Neural progenitor cell (in vitro differentiated cells): ENCODE data around the gene MPC1L. TPM values are rescaled to one million over a fixed set of nuclear protein-coding genes. Genes with fewer than 3 reads are reported as not detected.
"Not testable (repeated sequence)": the region's sequence is repeated elsewhere in the genome, so short reads cannot be mapped to it uniquely, and the experiment has no call there.

Experiments used
- DNase-seq: peaks from one replicate; pipeline ENCODE4 v3.0.0-alpha.2; 2016; ENCODE audit warnings: low spot score
- H2AFZ ChIP-seq: fragments of 200-600 bp; sonication (generic); replicated peaks from 2 replicates; pipeline ENCODE4 v1.6.1; 2016; ENCODE audit warnings: antibody characterized with exemption
- H3F3A ChIP-seq: fragments of 200-600 bp; sonication (generic); 2 replicates; pipeline ENCODE4 v1.6.1; 2016; ENCODE audit warnings: antibody characterized with exemption, low read depth
- H3K27ac ChIP-seq: fragments of 200-600 bp; sonication (generic); 2 replicates; pipeline ENCODE4 v1.5.1; 2016; ENCODE audit warnings: mild to moderate bottlenecking
- H3K27me3 ChIP-seq: fragments of 200-600 bp; sonication (generic); 2 replicates; pipeline ENCODE4 v1.6.1; 2016; ENCODE audit warnings: mild to moderate bottlenecking, moderate library complexity
- H3K36me3 ChIP-seq: fragments of 200-600 bp; sonication (generic); 2 replicates; pipeline ENCODE4 v1.5.1; 2016
- H3K4me1 ChIP-seq: fragments of 200-600 bp; sonication (generic); 2 replicates; pipeline ENCODE4 v1.6.1; 2016; ENCODE audit warnings: mixed run types
- H3K4me2 ChIP-seq: fragments of 200-600 bp; sonication (generic); 2 replicates; pipeline ENCODE4 v1.6.1; 2016
- H3K4me3 ChIP-seq: fragments of 200-600 bp; sonication (generic); 2 replicates; pipeline ENCODE4 v1.5.1; 2016
- H3K79me2 ChIP-seq: fragments of 200-600 bp; sonication (generic); 2 replicates; pipeline ENCODE4 v1.6.1; 2016; ENCODE audit warnings: low read depth
- H3K9ac ChIP-seq: fragments of 200-600 bp; sonication (generic); 2 replicates; pipeline ENCODE4 v1.6.1; 2016
- H3K9me3 ChIP-seq: fragments of 200-600 bp; sonication (generic); 2 replicates; pipeline ENCODE4 v1.5.1; 2016; ENCODE audit warnings: low read depth
- H4K20me1 ChIP-seq: fragments of 200-600 bp; sonication (generic); 2 replicates; pipeline ENCODE4 v1.6.1; 2016; ENCODE audit warnings: low read depth
- H3K27ac Mint-ChIP-seq: 3 replicates; pipeline ENCODE4 v1.8.0; 2021; ENCODE audit warnings: mixed read lengths
- H3K27me3 Mint-ChIP-seq: 2 replicates; pipeline ENCODE4 v1.8.0; 2022; ENCODE audit warnings: low read depth, mild to moderate bottlenecking, inconsistent platforms, moderate library complexity, mixed read lengths; ENCODE audit not compliant: insufficient read depth
- H3K36me3 Mint-ChIP-seq: 3 replicates; pipeline ENCODE4 v1.8.0; 2021; ENCODE audit warnings: mixed read lengths
- H3K4me1 Mint-ChIP-seq: 3 replicates; pipeline ENCODE4 v1.8.0; 2021; ENCODE audit warnings: mixed read lengths
- H3K4me3 Mint-ChIP-seq: 3 replicates; pipeline ENCODE4 v1.8.0; 2021; ENCODE audit warnings: mild to moderate bottlenecking, moderate library complexity, mixed read lengths
- H3K9me3 Mint-ChIP-seq: 3 replicates; pipeline ENCODE4 v1.8.0; 2020; ENCODE audit warnings: mixed read lengths
- CTCF ChIP-seq: fragments of 200-600 bp; sonication (generic); IDR thresholded peaks from 2 replicates; pipeline ENCODE4 v1.5.1; 2017; ENCODE audit warnings: antibody characterized with exemption, mild to moderate bottlenecking
- EZH2 ChIP-seq: fragments of 200-600 bp; sonication (generic); IDR thresholded peaks from 2 replicates; pipeline ENCODE4 v1.6.1; 2017; ENCODE audit warnings: antibody characterized with exemption, mild to moderate bottlenecking, moderate library complexity
- EZH2phosphoT487 ChIP-seq: fragments of 200-600 bp; sonication (generic); IDR thresholded peaks from 2 replicates; pipeline ENCODE4 v1.6.1; 2017; ENCODE audit warnings: antibody characterized with exemption
- total RNA-seq: library from RNA; depleted of rRNA; stranded (reverse); fragments of >200 nt; gene quantifications from 2 replicates; pipeline ENCODE4 v1.2.3, GENCODE V29; 2015; ENCODE audit warnings: low replicate concordance

The MPC1L gene
- total RNA-seq, 1 donor from 2014 or later: not detected

- not testable (repeated sequence) for H3K4me1 Mint-ChIP-seq
These were observed 33.5 kb upstream of the MPC1L start for GRCh38 chrX:40589616-40590321.

GRCh38 chrX:40603446-40603845 is 19.8 kb upstream of the MPC1L start:
- peaks cover 2% of the 10 kb centered on the region for H3K9me3 Mint-ChIP-seq
- H2AFZ ChIP-seq: no peak overlapping the region

More at GRCh38 chrX:40589616-40590321, 33.5 kb upstream of the MPC1L start:
- not testable (repeated sequence) for H3K4me2 ChIP-seq, H4K20me1 ChIP-seq, H3K9ac ChIP-seq, H3K27me3 Mint-ChIP-seq, H3K4me1 ChIP-seq, H2AFZ ChIP-seq, H3K4me3 Mint-ChIP-seq, DNase-seq, H3K36me3 Mint-ChIP-seq, H3F3A ChIP-seq, H3K27ac ChIP-seq, H3K27ac Mint-ChIP-seq, H3K9me3 ChIP-seq, H3K36me3 ChIP-seq, H3K4me3 ChIP-seq, H3K9me3 Mint-ChIP-seq, H3K27me3 ChIP-seq
- peaks cover 13% of the 10 kb centered on the region for H3K79me2 ChIP-seq

GRCh38 chrX:40607381-40607780 is 15.8 kb upstream of the MPC1L start:
- Mint-ChIP-seq H3K9me3 (peaks cover 2% of the 10 kb centered on the region), H3K36me3 (no peaks in the 10 kb centered on the region), H3K4me3 (no peak overlapping the region), H3K4me1 (no peaks in the 10 kb centered on the region), H3K27me3 (peaks cover 3% of the 10 kb centered on the region), H3K27ac (no peak overlapping the region)
- DNase-seq: no peak
- H3K9me3 ChIP-seq: no peaks in the 10 kb centered on the region
- no peak overlapping the region for H3K9ac ChIP-seq
- H3F3A ChIP-seq: no peaks in the 10 kb centered on the region
- no peaks in the 10 kb centered on the region for H3K4me1 ChIP-seq
- H3K79me2 ChIP-seq: no peaks in the 10 kb centered on the region
- H3K27ac ChIP-seq: no peak overlapping the region
- no peaks in the 10 kb centered on the region for H3K27me3 ChIP-seq
- H3K4me2 ChIP-seq: no peak overlapping the region
- no peaks in the 10 kb centered on the region for H3K36me3 ChIP-seq
- TF ChIP-seq EZH2phosphoT487 (no peak), CTCF (no peak), EZH2 (no peak)
- H4K20me1 ChIP-seq: no peaks in the 10 kb centered on the region
- no peak overlapping the region for H2AFZ ChIP-seq
- no peak overlapping the region for H3K4me3 ChIP-seq

More at GRCh38 chrX:40603446-40603845, 19.8 kb upstream of the MPC1L start:
- no peaks in the 10 kb centered on the region for H3K27me3 ChIP-seq
- H3K4me1 ChIP-seq: no peaks in the 10 kb centered on the region
- H4K20me1 ChIP-seq: no peaks in the 10 kb centered on the region
- no peak for DNase-seq
- no peak overlapping the region for H3K9ac ChIP-seq
- H3K36me3 ChIP-seq: no peaks in the 10 kb centered on the region
- no peaks in the 10 kb centered on the region for H3F3A ChIP-seq
- H3K79me2 ChIP-seq: no peaks in the 10 kb centered on the region
- H3K36me3 Mint-ChIP-seq: no peaks in the 10 kb centered on the region
- H3K27me3 Mint-ChIP-seq: peaks cover 3% of the 10 kb centered on the region
- H3K27ac ChIP-seq: no peak overlapping the region
- H3K9me3 ChIP-seq: no peaks in the 10 kb centered on the region
- H3K4me3 Mint-ChIP-seq: no peak overlapping the region
- no peaks in the 10 kb centered on the region for H3K4me1 Mint-ChIP-seq
- no peak overlapping the region for H3K27ac Mint-ChIP-seq
- no peak overlapping the region for H3K4me2 ChIP-seq
- TF ChIP-seq EZH2 (no peak), CTCF (no peak), EZH2phosphoT487 (no peak)
- no peak overlapping the region for H3K4me3 ChIP-seq

GRCh38 chrX:40612511-40612910 is 10.7 kb upstream of the MPC1L start:
- Mint-ChIP-seq H3K27me3 (no peaks in the 10 kb centered on the region), H3K27ac (no peak overlapping the region), H3K36me3 (no peaks in the 10 kb centered on the region)

More at GRCh38 chrX:40612511-40612910, 10.7 kb upstream of the MPC1L start:
- Mint-ChIP-seq H3K9me3 (no peaks in the 10 kb centered on the region), H3K4me1 (peaks cover 4% of the 10 kb centered on the region), H3K4me3 (no peak overlapping the region)
- Histone ChIP-seq H3K36me3 (no peaks in the 10 kb centered on the region), H3K79me2 (no peaks in the 10 kb centered on the region), H4K20me1 (no peaks in the 10 kb centered on the region), H3K9me3 (no peaks in the 10 kb centered on the region), H3K27ac (no peak overlapping the region), H3K4me3 (no peak overlapping the region), H3F3A (peaks cover 8% of the 10 kb centered on the region), H3K27me3 (no peaks in the 10 kb centered on the region), H3K4me1 (no peaks in the 10 kb centered on the region), H3K9ac (no peak overlapping the region), H2AFZ (no peak overlapping the region), H3K4me2 (no peak overlapping the region)
- DNase-seq: no peak
- no peak for TF ChIP-seq EZH2phosphoT487
- no peak for TF ChIP-seq EZH2
- no peak for TF ChIP-seq CTCF
